ENCODE data around the gene NTSR1.

- TF ChIP-seq CTCF (IDR thresholded peaks at IDR 0.05) (no peak), POLR2A (IDR thresholded peaks at IDR 0.05) (no peak), EP300 (IDR thresholded peaks at IDR 0.05) (no peak)
Observed at GRCh38 chr20:62762376-62762775, 53.7 kb downstream of the NTSR1 start.

Measured in ovary (tissue), 3 donors.